Measurements from ENCODE around the gene TRIOBP.

The TRIOBP gene

DNA sequence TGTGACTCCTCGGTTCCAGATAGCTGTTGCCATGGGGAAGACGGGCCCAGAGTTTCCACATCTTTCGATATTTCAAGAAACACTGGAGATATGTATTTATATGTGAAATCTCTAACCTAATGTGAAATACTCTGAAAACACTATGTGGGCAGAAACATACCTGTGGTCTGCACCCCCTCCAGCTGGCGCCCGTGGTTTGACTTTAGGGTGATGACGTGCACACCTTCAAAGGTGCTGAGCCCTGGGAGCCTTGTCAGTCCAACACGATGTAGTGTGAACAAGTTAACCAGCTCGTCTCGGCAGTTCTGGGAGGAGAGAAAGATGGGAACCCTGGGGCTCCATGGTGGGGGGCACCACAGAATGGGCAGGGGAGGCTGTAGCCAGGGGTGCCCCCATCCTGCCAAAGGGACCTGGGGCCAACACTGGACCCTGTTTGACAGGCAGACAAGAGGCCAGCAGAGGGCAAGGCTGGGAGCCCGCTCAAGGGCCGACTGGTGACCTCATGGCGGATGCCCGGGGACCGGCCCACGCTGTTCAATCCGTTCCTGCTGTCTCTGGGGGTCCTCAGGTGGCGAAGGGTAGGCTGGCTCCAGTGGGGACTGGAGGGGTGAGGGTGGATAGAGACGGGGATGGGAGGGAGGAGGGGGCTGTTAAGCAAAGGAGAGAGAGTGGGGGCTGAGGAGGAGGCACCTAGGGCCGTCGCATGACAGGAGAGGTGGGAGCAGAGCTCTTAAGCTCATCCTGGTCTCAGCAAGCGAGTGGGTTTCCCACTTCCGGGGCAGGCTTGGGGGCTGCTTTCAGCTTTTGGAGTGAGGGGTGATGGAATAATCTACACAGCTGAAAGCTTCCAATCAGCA lies 43.8 kb downstream of the TRIOBP start:
- Mint-ChIP-seq H3K4me3 (no peak overlapping the region), H3K36me3 (no peaks in the 10 kb centered on the region)

DNA sequence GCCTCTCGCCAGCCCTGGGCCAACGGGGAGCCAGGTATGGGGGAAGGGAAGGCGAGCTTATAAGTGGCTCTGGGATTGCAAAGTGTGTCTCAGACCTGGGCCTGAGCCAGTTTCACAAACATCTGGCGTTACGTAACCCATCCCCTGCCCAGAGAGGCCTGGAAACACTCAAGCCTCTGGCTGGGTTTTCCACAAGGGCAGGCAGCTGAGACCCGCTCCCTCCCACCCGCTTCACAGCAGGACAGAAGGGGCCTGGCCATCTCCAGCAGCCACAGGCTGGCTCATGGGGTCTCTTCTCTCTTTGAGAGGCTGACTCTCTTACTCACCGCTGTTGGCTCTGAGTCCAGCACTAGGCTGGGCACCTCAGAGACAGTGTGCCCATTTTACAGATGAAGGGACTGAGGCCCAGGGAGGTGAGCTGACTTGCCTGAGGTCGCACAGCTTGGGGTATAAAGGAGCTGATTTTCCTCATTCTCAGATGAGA lies 44.5 kb downstream of the TRIOBP start:
- Mint-ChIP-seq H3K36me3 (no peaks in the 10 kb centered on the region), H3K27me3 (peaks cover 5 to 10% of the 10 kb centered on the region in 2 donors), H3K9me3 (no peaks in the 10 kb centered on the region), H3K4me1 (peaks cover 9 to 13% of the 10 kb centered on the region in 2 donors), H3K27ac (peak overlapping the region; percentile 66), H3K4me3 (no peak overlapping the region)
- ATAC-seq (replicated peaks) (no peak), DNase-seq (no peak)

More for the DNA sequence above, 43.8 kb downstream of the TRIOBP start:
- peaks cover 5 to 10% of the 10 kb centered on the region in 2 donors for H3K27me3 Mint-ChIP-seq
- H3K27ac Mint-ChIP-seq: peak overlapping the region; percentile 66
- no peaks in the 10 kb centered on the region for H3K9me3 Mint-ChIP-seq
- no peak for ATAC-seq (replicated peaks)
- peaks cover 8 to 13% of the 10 kb centered on the region in 2 donors for H3K4me1 Mint-ChIP-seq
- DNase-seq: no peak

DNA sequence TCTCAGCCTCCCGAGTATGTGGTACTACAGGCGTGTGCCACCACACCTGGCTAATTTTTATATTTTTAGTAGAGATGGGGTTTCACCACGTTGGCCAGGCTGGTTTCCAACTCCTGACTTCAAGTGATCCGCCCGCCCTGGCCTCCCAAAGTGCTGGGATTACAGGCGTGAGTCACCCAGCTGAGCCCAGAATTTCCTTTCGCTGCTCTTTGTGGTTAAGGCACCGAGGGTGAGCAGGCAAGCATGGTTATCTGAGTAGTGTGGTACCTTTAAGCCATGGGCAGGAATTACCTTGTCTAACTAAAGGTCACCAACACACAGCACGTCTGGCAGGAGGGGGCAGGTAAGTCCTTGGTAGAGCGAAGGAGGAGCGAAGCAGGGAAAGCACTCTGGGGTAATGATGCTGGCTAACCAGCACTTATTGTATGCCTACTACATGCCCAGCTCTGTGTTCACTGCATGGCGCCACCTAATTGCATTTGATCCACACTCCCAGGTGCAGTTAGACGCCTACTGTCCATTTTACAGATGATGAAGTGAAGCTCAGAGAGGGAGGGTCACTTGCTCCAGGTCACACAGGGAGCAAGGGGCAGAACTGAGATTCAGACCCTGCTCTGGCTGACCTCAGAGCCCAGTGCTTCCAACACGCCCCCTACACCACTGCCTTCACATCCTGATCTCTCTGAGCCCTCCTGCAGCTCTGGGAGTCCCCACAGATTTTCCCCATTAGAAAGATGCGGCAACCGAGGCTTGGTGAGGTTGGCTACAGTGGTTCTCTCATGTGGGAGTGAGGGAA lies 45.7 kb downstream of the TRIOBP start:
- DNase-seq: no peak
- Mint-ChIP-seq H3K27ac (no peak overlapping the region), H3K4me1 (peaks cover 13 to 18% of the 10 kb centered on the region in 2 donors)

DNA sequence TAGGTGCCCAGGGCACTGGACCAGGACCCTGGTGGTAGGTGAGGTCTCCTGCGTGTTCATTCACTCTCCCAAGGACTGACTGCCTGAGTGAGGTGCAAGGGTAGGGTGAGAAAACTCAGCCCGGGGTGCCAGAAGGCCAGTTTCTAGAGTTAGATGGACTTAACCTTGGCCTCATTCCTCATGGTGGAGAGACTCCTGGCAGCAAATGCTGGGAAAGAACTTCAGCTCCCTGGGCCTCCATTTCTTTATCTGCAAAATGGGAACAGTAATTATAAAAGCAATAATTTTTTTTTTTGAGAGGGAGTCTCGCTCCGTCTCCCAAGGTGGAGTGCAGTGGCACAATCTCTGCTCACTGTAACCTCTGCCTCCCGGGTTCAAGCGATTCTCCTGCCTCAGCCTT lies 47.7 kb downstream of the TRIOBP start:
- Mint-ChIP-seq H3K9me3 (no peaks in the 10 kb centered on the region), H3K4me3 (peak overlapping the region in 1 of 2 donors; percentile 91), H3K27ac (no peak overlapping the region), H3K4me1 (peaks cover 22 to 30% of the 10 kb centered on the region in 2 donors), H3K36me3 (peaks cover 0 to 3% of the 10 kb centered on the region in 2 donors), H3K27me3 (no peaks in the 10 kb centered on the region)
- DNase-seq (no peak), ATAC-seq (replicated peaks) (no peak)

More for the DNA sequence above, 45.7 kb downstream of the TRIOBP start:
- Mint-ChIP-seq H3K9me3 (no peaks in the 10 kb centered on the region), H3K4me3 (no peak overlapping the region), H3K36me3 (no peaks in the 10 kb centered on the region), H3K27me3 (peaks cover 5 to 10% of the 10 kb centered on the region in 2 donors)
- ATAC-seq (replicated peaks): no peak

DNA sequence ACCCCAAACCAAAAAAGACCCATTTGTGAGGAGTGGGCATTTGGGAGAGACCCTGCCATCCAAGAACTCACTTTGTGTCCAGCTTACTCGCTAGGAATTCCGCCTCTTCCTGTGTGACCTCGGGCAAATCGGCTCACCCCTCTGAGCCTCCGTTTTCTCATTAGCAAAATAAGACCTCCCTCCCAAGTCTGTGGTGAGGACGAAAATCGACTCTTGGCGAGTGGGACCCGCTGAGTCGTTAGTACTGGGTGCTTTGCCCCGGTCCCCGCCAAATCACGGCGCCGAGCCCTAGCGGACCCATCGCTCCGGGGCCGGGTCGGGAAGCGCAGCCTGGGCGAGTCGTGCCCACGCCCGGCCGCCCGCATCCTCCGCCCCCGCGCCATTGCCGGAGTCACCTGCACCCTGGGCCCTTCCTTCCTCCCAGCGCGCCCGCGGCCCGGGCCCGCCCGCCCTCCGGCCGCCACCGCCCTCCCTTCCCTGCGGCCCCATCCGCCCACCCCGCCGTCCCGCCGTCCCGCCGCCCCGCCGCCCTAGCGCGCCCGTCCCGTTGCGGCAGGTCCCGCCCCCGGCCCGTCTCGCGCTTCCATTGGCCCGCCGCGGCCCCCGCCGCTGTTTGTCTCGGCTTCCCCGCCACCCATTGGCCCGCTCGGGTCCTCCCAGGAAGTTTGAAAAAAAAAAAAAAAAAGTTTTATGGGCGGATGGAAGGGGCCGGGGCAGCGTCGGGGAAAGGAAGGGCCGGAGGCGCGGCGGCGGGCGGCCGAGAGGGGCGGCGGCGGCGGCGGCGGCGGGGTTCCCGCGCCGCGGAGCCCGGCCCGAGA lies 48.9 kb downstream of the TRIOBP start:
- Mint-ChIP-seq H3K4me3 (peak overlapping the region; percentile 88 to 91), H3K27ac (peak overlapping the region; percentile 90), H3K36me3 (peaks cover 0 to 3% of the 10 kb centered on the region in 2 donors), H3K4me1 (peaks cover 23 to 39% of the 10 kb centered on the region in 2 donors), H3K27me3 (no peaks in the 10 kb centered on the region), H3K9me3 (no peaks in the 10 kb centered on the region)
- DNase-seq (peak; percentile 77), ATAC-seq (replicated peaks) (peak; percentile 91 to 94)

DNA sequence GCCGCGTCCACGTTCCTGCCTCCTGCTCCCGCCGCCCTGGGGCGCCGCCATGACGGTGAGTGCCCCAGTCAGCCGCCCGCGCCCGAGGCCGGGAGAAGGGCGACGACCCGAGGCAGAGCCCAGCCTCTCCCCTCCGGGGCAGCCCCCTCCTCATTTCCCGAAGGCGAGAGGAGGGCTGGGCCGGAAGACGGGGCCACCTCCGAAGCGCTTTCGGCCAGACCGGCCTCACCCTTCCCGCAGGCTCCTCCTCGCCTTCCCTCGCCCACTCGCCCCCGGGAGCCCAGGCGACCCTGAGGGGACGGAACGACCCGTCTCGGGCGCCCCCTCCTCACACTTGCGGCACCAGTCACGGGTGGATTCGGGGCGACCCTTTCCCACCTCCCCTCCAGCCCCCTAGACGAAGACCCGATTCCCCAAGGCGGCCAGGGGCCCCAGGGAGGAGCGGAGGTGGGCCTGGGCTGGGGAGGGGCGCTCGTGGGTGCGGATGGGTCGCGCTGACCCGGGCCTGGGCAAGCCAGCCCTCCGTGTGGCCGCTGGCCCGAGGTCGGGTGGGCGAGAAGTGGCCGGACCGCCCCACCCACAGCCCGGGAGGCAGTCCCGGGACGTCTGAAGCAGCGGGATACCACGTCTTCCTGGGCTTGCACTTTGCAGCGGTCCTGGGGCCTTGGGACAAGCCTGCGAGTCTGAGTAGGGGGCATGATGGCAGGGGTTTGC lies 49.7 kb downstream of the TRIOBP start:
- Mint-ChIP-seq H3K27me3 (no peaks in the 10 kb centered on the region), H3K27ac (peak overlapping the region; percentile 84), H3K4me3 (peak overlapping the region; percentile 84 to 91), H3K9me3 (no peaks in the 10 kb centered on the region), H3K36me3 (peaks cover 0 to 3% of the 10 kb centered on the region in 2 donors), H3K4me1 (peaks cover 24 to 42% of the 10 kb centered on the region in 2 donors)
- ATAC-seq (replicated peaks) (peak; percentile 18 to 30), DNase-seq (peak; percentile 26)

DNA sequence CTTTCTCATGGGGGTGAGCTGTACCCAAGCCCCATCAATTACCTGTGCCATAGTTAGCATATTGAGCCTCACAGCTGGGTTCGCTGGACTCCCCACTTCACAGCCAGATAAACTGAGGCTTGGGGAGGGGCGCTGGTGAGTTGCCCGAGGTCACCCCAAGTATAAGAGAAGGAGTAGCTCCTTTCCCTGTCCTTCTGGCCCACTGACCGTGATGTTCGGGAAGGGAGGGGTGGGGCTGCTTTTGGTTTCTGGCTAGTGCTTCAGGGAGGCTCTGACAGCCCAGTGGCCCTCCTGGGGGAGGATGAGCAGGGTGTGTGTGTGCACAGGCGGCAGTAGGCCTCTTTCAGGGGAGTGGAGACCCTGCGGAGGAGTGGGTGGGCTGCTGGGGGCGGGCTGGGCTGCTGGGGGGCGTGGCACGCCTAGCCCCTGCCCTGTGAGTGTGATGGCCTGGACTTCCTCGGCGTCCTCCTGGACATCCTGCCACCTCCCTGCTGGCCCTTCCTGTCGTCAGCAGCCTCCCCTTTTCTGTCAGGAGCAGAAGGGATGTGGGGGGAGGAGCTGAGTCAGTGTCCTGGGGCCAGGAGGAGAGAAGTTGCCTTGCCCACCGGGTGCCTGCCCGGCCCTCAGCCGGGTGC lies 50.3 kb downstream of the TRIOBP start:
- peaks cover 24 to 42% of the 10 kb centered on the region in 2 donors for H3K4me1 Mint-ChIP-seq
- H3K27ac Mint-ChIP-seq: peak overlapping the region; percentile 51
- DNase-seq: no peak

DNA sequence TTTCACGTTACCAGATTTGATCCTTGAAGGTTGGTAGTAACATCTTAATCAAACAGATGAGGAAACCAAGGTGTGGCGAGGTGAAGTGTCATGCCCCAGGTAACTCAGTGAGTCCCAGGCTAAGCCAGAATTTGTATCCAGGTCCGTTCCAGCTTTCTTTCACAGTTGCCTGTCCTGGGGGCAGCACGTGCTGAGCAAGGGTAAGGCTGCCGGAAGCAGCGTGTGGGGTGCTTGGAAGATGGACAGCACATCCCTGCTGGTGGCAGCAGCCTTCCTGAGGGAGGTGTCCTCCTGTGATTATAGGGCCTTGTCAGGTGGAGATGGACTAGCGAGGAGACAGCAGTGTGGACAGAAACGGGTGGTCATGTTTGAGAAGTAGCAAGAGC lies 50.9 kb downstream of the TRIOBP start:
- peak overlapping the region; percentile 25 for H3K27ac Mint-ChIP-seq
- H3K9me3 Mint-ChIP-seq: no peaks in the 10 kb centered on the region
- ATAC-seq (replicated peaks): no peak
- peaks cover 2 to 3% of the 10 kb centered on the region in 2 donors for H3K36me3 Mint-ChIP-seq
- peak overlapping the region; percentile 84 to 91 for H3K4me3 Mint-ChIP-seq
- H3K27me3 Mint-ChIP-seq: no peaks in the 10 kb centered on the region
- peaks cover 21 to 42% of the 10 kb centered on the region in 2 donors for H3K4me1 Mint-ChIP-seq
- DNase-seq: no peak

More for the DNA sequence above, 50.3 kb downstream of the TRIOBP start:
- Mint-ChIP-seq H3K9me3 (no peaks in the 10 kb centered on the region), H3K4me3 (peak overlapping the region; percentile 84 to 91), H3K36me3 (peaks cover 0 to 3% of the 10 kb centered on the region in 2 donors), H3K27me3 (no peaks in the 10 kb centered on the region)
- ATAC-seq (replicated peaks): no peak

DNA sequence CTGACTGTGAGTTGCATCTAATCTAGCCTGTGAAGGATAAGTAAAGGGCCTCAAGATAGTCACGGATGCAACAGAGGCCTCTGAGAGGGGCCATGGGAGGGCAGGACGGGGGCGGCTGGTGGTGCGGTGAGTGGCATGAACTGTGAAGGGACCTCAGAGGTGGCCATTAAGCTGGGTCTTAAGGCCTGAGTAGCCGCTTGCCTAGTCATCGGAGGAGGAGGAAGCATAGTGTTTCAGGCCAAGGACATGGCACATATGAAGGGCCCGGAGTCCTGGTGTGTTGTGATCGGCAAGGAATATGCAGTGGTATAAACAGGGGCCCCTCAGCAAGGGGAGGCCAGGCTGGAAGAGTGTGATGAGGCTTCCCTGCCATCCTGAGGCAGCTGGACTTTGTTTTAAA lies 51.8 kb downstream of the TRIOBP start:
- no peak overlapping the region for H3K27ac Mint-ChIP-seq
- no peaks in the 10 kb centered on the region for H3K9me3 Mint-ChIP-seq
- H3K4me3 Mint-ChIP-seq: no peak overlapping the region
- ATAC-seq (replicated peaks) (no peak), DNase-seq (no peak)
- H3K4me1 Mint-ChIP-seq: peaks cover 18 to 42% of the 10 kb centered on the region in 2 donors
- peaks cover 3 to 5% of the 10 kb centered on the region in 2 donors for H3K36me3 Mint-ChIP-seq
- no peaks in the 10 kb centered on the region for H3K27me3 Mint-ChIP-seq

DNA sequence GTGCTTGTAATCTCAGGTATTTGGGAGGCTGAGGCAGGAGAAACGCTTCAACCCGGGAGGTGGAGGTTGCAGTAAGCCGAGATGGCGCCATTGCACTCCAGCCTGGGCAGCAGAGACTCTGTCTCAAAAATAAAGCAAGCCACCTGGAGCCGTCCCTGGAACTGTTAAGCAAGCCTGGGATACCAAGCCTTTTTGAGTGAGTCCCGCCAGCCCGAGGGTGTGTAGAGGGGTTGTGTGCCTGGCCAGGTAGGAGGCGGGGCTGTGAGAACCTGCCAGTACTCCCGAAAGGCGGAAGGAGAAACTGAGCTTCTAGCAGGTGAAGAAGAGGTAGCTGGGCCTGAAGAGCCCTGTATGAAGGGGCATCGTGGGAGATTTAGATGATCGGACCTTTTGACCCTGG lies 52.4 kb downstream of the TRIOBP start:
- no peaks in the 10 kb centered on the region for H3K27me3 Mint-ChIP-seq
- DNase-seq (no peak), ATAC-seq (replicated peaks) (no peak)
- H3K4me3 Mint-ChIP-seq: no peak overlapping the region
- H3K36me3 Mint-ChIP-seq: peaks cover 3 to 5% of the 10 kb centered on the region in 2 donors
- H3K27ac Mint-ChIP-seq: peak overlapping the region; percentile 62
- H3K4me1 Mint-ChIP-seq: peaks cover 17 to 42% of the 10 kb centered on the region in 2 donors
- H3K9me3 Mint-ChIP-seq: no peaks in the 10 kb centered on the region

DNA sequence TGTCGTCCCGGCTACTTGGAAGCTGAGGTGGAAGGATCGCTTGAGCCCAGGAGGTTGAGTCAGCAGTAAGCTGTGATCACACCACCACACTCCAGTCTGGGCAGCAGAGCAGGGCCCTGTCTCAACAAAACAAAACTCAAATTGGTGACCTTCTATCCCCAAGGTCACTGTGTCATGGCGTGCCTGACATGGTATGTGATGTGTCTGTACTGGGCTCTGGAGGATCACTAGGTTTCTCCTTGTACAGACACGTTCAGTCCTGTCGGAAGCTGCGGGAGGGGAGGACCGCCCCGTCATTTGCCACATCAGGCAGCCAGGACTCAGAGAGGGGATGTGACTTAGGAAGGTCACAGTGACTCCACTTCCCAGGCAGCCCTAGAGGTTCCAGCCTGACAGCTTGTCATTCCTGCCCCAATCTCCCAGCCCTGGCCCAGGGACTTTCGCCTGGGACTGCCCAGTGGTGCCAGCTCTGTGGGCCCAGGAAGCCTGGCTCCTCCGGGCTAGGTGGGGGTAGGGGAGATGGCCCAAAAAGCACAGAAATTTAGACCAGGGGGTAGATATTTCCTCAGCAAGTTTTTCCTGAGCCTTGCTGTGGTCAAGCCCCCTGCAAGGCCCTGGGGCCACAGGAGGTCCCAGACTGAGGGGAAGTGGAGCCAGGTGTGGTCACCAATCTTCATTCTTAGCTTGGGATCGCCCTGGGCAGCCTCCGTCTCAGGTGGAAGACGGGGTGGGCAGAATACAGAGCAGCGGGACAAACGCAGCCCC lies 53.2 kb downstream of the TRIOBP start:
- peaks cover 8 to 9% of the 10 kb centered on the region in 2 donors for H3K36me3 Mint-ChIP-seq
- no peak overlapping the region for H3K27ac Mint-ChIP-seq
- H3K9me3 Mint-ChIP-seq: no peaks in the 10 kb centered on the region
- ATAC-seq (replicated peaks) (no peak), DNase-seq (no peak)
- no peak overlapping the region for H3K4me3 Mint-ChIP-seq
- H3K4me1 Mint-ChIP-seq: peaks cover 17 to 41% of the 10 kb centered on the region in 2 donors
- no peaks in the 10 kb centered on the region for H3K27me3 Mint-ChIP-seq

DNA sequence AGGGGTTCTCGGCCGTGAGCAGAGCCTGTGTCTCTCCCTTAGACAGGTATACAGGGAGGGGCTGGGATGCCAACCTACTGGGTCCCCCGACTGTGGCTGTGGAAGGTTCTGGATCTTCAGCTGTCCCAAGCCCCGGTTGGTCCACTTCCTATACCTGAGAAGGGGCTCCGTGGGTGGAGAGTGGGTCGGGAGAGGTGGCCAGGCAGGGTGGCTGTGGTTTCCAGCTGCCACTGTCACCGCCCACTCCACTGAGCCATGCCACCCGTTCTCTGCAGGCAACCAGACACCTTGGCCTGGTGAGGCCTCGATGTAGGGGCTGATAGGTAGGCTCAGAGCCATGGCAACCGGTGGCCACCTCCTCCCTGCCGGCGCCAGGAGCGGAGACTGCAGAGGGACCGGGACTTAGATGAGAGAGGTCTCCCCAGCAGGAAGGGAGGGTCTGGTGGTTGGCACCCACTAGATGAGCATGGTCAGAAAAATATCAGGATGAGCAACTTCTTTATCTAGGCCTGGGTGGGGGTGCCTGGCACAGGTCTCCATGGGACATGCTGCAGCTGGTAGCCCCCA lies 53.8 kb downstream of the TRIOBP start:
- no peak for DNase-seq
- Mint-ChIP-seq H3K36me3 (peaks cover 12% of the 10 kb centered on the region in 2 donors), H3K4me1 (peaks cover 12 to 34% of the 10 kb centered on the region in 2 donors), H3K27ac (no peak overlapping the region), H3K4me3 (no peak overlapping the region), H3K9me3 (no peaks in the 10 kb centered on the region), H3K27me3 (no peaks in the 10 kb centered on the region)
- no peak for ATAC-seq (replicated peaks)
